Measurements from ENCODE around the gene MYMK. TPM values are rescaled to one million over a fixed set of nuclear protein-coding genes. Genes with fewer than 3 reads are reported as not detected.
A peak's percentile ranks its signal among the peaks of the same experiment; 100 is the strongest.
"Not testable (repeated sequence)": the region's sequence is repeated elsewhere in the genome, so short reads cannot be mapped to it uniquely, and the experiment has no call there.

MYMK gene, protein sequence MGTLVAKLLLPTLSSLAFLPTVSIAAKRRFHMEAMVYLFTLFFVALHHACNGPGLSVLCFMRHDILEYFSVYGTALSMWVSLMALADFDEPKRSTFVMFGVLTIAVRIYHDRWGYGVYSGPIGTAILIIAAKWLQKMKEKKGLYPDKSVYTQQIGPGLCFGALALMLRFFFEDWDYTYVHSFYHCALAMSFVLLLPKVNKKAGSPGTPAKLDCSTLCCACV
- not detected for total RNA-seq
- long read RNA-seq, result 0 reads

DNA sequence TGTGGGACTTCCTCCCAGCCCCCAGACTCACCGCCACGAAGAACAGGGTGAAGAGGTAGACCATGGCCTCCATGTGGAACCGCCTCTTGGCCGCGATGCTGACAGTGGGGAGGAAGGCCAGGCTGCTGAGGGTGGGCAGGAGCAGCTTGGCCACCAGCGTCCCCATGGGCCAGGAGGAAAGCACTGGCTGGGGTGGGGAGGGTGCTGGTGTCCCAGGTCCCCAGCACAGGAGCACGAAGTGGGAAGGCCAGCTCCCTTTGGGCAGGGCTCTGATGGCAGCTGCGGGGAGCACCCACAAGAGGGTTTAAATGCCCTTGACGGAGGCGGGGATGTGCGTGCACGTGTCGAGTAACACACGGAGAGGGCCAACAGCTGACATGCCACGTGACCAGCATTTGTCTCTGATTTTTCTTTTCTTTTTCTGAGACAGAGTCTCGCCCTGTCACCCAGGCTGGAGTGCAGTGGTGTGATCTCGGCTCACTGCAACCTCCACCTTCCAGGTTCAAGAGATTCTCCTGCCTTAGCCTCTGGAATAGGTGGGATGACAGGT, at the start of gene MYMK:
MYMK (minus strand) TSS at position 281 of the 550 bp plus-strand sequence; CDS start at position 166, 115 bp downstream.
- ATAC-seq (no peak), DNase-seq (ENCODE audit: missing footprints) (peak; percentile 57)
- intact Hi-C loops (cut with DNase I), result no loop called here

DNA sequence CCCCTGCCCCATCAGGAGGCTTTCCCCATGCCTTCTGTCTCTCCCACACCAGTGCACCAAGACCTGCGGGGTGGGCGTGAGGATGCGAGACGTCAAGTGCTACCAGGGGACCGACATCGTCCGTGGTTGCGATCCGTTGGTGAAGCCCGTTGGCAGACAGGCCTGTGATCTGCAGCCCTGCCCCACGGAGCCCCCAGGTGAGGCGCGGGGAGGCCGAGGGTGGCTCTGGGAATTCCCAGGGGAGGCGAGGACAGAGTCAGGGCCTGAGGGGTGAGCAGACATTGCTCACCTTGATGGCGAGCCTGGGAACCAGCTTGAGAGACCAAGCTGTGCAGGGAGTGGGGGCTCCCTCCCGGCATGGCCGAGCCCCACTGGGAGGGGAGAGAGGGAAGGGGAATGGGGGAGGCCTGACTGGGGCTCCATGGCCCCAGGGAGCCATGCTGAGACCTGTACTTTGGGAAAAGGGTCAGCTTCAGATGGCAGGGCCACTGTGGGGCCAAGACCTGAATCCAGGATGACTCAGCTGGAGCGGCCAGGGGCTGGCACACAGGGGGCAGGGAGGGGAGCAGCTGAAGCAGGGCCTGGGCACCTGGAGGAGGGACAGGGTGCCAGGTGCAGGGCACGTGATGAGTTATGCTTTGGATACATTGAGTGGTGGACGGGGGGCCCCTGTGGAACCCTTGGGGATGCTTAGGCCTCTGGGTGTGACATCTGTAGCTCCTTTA, 49.2 kb upstream of the MYMK start:
- intact Hi-C loops (cut with DNase I), result no loop called here
- DNase-seq (ENCODE audit: missing footprints) (peak; percentile 77), ATAC-seq (no peak)

DNA sequence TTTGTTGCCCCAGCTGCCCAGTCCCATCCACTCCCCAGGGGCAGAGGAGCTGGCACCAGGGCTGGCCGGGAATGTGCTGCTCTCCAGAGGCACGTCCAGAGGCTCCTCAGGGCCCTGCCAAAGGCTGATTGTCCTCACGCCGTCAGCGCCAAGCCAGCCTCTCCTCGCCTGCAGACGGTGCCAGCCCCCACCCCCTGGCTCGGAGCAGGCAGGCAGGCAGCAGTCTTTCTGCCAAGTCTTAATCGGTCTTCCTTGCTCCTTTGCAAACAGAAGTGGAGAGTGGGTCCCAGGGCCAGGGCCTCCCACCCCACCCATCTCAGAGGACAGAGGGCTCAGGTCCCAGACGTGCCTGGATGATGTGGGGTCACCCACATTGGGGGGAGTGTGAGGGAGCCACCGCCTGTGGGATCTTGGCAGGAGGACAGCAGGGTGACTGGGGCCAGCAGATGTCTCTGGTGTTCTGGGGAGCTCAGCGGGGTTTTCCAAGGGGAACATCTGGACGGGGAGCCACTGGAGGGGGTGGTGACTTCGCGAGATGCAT, 48.1 kb upstream of the MYMK start:
- ATAC-seq (peak; percentile 88), DNase-seq (ENCODE audit: missing footprints) (peak; percentile 86)
- intact Hi-C loops (cut with DNase I), result no loop called here

DNA sequence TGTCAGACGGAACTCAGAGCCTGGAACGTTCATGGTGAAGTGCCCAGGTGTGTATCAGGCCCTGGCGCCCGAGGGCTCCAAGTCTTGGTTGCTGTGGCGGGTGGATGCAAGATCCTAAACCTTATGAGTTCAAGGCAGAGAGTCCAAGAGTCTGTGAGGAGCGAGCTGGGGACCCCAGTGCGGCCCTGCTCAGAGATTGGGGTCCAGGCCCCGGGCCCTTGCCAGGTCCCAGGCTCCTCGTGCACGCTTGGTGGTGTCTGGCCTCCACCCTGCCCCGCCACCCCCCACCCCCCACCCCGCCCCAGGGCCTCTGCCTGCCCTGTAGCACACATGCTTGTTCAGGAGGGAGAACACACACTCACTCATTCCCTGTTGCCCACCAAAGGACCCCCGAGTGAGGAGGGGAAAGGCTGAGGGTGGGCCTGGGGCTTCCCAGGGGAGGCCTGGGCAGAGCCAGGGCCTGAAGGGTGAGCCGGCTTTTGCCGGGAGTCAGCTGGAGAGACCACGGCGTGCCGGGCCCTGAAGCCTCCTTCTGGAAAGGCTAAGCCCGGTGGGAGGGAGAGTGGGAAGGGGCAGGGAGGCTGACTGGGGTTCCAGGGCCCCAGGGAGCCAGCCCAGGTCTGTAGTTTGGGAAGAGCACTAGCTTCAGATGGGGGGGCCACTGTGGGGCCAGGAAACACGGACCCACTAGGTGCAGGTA, 47.3 kb upstream of the MYMK start:
- DNase-seq (ENCODE audit: missing footprints) (peak; percentile 4), ATAC-seq (no peak)
- intact Hi-C loops (cut with DNase I), result no loop called here

DNA sequence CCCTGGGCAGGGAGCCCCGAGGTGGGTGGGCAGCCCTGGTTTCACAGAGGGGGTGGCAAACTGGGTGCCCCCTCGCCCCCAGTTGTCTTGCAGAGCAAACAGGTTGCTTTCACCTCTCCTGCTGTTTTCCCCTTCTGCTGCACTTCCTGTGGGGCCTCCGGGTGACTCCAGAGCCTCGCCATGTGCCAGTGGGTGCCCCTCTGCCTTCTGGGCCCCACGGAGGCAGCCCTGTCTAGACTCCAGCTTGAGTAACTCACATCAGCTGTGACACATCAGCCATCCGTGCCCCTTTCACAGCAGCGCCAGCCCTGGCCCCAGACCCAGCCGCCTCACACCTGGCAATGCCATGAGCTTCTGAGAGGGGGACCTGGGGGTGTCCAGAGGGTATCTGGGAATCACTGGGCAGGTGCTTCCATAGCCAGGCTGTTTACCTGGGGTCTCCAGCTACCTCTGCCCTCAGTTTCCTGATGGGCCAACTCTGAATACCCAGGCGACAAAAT, 46.7 kb upstream of the MYMK start:
- intact Hi-C loops (cut with DNase I), result no loop called here
- ATAC-seq (no peak), DNase-seq (ENCODE audit: missing footprints) (no peak)

DNA sequence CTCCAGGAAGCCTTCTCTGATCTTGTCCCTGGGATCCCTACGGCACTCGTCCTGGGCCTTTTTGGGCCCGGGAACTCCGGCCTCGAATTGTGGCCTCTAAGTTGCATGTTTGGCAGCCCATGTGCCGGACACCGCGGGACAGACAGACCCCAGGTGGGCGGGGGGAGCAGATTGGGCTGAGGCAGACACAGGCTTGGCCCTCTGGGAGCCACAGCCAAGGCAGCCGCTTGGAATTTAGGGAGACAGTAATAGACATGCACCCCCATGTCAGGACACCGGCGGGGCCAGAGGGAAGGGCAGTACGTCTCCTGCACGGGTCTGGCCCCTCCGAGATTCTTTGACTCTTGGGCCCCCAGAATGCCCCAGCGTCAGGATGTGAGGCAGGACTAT, 45.9 kb upstream of the MYMK start:
- DNase-seq (ENCODE audit: missing footprints), result no peak
- intact Hi-C loops (cut with DNase I), result no loop called here
- no peak for ATAC-seq

DNA sequence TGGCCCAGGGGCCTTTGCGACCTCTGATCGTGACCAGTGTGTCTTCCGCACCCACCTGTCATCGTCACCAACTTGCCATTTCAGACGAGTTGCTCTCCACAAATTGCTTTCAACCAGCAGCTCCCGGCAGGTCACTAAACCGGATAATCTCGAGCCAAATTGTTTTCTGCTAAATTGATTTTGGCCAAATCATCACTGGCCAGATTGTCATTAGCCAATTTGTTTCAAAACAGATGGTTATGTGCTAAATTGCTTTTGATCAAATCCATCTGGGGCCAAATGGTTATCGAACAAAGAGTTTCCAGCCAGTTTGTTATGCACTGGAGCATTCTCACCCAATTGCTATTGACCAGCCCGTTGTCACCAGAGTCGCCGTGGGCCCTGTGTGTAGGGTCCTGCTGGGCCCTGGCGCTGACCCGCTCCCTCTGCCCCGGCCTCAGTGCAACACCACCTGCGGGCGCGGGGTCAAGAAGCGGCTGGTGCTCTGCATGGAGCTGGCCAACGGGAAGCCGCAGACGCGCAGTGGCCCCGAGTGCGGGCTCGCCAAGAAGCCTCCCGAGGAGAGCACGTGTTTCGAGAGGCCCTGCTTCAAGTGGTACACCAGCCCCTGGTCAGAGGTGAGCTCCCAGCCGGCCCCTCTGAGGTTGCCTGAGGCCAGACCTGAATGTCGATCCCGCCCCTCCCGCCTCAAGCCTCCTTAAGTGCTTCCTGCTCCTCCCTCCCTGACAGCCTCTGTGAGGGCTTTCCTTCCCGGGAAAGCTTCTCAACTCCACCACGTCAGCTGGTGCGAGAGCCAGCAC, 45.3 kb upstream of the MYMK start:
- intact Hi-C loops (cut with DNase I), result no loop called here
- no peak for DNase-seq (ENCODE audit: missing footprints)
- ATAC-seq, result no peak

DNA sequence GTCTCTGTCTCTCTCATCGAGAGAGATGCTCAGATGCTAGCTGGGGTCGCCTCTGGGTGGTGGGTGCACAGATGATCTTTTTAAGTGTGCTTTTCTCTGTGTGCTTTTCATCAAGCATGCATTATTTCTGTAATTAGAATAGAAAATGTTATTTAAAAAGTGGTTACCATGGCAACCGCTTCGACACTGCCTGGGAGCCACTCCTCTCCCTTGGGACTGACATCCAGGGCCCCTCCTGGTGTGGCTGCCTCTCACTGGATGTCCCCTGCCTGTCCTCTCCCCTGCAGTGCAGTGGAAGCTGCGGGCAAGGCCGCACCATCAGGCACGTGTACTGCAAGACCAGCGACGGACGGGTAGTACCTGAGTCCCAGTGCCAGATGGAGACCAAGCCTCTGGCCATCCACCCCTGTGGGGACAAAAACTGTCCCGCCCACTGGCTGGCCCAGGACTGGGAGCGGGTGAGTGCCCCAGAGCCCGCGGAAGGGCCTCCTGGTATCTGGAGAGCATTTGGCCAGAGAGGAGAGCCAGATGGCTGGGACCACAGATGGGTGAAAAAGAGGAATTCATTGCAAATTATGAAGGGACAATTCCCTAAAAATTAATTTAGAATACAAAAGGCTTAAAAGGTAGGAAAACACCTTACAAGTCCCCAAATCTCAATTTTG, 44.5 kb upstream of the MYMK start:
- no peak for DNase-seq (ENCODE audit: missing footprints)
- intact Hi-C loops (cut with DNase I), result no loop called here
- no peak for ATAC-seq

DNA sequence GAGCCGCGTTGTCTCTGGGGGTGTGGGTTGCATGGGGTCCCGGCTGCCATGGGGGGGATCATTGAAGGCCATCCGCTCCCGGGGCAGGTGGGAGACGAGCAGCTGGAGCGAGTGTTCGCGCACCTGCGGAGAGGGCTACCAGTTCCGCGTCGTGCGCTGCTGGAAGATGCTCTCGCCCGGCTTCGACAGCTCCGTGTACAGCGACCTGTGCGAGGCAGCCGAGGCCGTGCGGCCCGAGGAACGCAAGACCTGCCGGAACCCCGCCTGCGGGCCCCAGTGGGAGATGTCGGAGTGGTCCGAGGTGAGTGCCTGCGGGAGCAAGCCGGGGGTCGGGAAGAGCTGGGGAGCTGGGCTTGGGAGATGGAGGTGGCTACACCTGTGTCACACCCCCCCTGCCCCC, 43.4 kb upstream of the MYMK start:
- intact Hi-C loops (cut with DNase I), result no loop called here
- no peak for ATAC-seq
- DNase-seq (ENCODE audit: missing footprints), result no peak

DNA sequence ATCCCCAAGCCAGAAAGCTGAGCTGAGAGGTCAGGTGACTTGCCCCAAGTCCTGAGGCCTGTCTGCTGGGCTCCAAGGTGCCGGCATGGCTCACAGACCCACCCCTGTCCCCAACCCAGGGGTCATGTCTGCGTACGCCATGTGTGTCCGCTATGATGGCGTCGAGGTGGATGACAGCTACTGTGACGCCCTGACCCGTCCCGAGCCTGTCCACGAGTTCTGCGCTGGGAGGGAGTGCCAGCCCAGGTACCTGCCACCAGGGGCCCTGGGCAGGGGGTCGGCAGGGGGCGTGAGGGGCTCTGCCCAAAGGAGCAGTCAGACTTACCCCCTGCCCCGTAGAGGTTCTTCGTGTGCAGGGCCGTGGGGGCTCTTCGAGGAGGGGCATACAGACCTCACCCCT, 42.1 kb upstream of the MYMK start:
- ATAC-seq (no peak), DNase-seq (ENCODE audit: missing footprints) (no peak)
- intact Hi-C loops (cut with DNase I), result no loop called here

DNA sequence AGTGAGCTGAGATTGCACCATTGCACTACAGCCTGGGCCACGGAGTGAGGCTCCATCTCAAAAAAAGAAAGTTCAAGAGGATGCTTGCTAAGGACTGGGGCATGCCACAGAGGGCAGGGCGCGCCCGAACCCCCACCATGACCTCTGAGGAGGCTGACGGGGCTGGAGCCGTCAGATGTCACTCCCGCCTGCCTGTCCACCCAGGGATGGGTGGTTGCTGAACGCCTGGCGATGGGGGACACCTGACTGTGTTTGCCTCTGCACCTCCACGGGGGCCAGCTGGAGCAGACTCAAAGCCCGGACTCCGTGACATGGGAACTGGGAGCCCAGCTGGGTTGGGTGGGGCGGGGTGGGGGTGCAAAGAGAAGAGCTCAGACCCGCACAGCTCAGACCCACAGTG, 41.6 kb upstream of the MYMK start:
- intact Hi-C loops (cut with DNase I), result no loop called here
- DNase-seq (ENCODE audit: missing footprints) (no peak), ATAC-seq (no peak)

DNA sequence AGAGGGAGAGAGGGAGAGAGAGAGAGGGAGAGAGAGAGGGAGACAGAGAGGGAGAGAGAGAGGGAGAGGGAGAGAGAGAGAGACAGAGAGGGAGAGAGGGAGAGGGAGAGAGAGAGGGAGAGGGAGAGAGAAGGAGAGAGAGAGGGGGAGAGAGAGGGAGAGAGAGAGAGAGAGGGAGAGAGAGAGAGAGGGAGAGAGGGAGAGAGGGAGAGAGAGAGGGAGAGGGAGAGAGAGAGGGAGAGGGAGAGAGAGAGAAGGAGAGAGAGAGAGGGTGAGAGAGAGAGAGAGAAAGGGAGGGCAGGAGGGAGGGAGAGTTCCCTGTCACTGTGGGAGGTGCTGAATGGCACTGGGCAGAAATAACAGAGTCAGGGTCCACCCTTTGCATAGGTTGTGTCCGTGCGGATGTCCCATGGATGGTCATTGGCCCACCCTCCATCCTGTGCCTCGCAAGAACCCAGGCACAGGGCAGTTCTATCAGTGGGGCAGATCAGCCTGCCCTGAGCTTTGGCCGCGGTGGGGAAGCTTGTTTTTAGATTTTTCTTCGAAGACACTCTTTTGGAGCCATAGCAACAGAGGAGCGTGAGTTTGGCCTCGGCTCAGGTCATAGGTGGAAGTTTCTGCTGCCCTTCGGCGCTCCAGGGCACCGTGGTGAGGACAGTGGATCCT, 39.8 kb upstream of the MYMK start:
- DNase-seq (ENCODE audit: missing footprints) (no peak), ATAC-seq (peak; percentile 11)
- intact Hi-C loops (cut with DNase I), result no loop called here

DNA sequence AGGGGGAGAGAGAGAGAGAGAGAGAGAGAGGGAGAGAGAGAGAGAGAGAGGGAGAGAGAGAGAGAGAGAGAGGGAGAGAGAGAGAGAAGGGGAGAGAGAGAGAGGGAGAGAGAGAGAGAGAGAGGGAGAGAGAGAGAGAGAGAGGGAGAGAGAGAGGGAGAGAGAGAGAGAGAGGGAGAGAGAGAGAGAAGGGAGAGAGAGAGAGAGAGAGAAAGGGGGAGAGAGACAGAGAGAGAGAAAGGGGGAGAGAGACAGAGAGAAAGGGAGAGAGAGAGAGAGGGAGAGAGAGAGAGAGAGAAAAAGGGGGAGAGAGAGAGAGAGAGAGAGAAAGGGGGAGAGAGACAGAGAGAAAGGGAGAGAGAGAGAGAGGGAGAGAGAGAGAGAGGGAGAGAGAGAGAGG, 39.1 kb upstream of the MYMK start:
- ATAC-seq; DNase-seq (ENCODE audit: missing footprints); intact Hi-C loops (cut with DNase I): not testable (repeated sequence)

DNA sequence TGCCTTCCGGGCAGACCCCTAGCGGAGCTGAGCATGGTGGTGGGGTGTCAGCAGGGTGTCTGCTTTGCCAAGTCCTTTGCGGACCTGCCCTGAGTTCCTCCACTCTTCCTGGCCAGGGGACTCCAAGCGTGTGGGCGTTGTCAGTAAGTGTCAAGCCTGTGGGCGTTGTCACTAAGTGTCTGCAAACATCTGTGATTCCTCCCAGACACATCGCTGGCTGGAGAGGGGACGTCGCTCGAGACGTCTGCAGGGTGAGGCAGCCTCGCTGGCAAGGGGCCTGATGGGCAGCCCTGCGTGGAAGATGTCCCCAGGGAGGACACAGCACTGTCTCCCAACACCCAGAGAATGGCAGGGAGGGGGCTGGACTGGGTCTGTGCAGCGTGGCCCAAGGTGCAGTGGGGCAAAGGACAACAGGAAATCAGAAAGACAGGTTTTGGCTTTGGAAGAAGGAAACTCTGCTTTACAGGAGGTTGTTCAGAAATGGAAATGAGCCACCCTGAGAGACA, 38.6 kb upstream of the MYMK start:
- peak; percentile 60 for ATAC-seq
- peak; percentile 83 for DNase-seq (ENCODE audit: missing footprints)
- intact Hi-C loops (cut with DNase I), result no loop called here

DNA sequence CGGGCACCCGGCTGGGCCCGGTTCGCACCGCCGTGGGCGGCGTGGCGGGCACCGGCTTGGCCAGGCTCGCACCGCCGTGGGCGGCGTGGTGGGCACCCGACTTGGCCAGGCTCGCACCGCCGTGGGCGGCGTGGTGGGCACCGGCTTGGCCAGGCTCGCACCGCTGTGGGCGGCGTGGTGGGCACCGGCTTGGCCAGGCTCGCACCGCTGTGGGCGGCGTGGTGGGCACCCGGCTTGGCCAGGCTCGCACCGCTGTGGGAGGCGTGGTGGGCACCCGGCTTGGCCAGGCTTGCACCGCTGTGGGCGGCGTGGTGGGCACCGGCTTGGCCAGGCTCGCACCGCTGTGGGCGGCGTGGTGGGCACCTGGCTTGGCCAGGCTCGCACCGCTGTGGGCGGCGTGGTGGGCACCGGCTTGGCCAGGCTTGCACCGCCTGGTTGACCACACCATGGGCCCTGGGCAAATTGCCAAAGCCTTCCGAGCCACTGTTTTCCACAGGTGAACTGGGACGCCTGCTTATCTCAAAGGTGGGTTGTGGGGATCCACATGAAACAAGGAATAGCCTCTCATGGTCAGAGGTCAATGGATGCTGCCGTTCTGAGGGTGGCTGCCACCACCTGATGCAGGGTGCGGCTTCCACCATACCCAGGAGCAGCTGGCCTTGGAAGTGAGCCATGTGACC, 38.0 kb upstream of the MYMK start:
- no peak for DNase-seq (ENCODE audit: missing footprints)
- intact Hi-C loops (cut with DNase I), result no loop called here
- no peak for ATAC-seq

DNA sequence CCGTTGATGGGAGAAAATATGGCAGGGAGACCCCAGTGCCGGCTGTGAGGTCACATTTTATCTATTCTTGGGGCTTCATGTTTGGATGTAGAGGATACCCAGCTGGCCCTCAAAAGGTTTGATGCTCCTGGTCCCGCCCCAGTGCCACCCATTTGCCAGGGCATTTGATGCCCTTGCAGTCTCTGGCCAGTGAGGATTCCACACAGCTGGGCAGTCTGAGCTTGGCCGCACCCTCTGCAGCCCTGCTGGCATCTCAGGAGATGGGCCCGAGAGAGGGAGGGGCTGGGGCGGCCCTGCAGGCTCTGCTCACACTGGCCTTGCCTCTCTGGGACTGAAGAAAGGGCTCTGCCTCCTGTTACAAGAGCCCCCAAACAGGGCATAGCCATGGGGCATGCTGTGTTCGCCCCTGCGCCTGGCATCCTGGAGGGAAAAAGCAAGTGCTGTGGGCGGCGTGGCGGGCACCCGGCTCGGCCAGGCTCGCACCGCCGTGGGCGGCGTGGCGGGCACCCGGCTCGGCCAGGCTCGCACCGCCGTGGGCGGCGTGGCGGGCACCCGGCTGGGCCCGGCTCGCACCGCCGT, 37.3 kb upstream of the MYMK start:
- no peak for ATAC-seq
- intact Hi-C loops (cut with DNase I), result no loop called here
- DNase-seq (ENCODE audit: missing footprints), result no peak

DNA sequence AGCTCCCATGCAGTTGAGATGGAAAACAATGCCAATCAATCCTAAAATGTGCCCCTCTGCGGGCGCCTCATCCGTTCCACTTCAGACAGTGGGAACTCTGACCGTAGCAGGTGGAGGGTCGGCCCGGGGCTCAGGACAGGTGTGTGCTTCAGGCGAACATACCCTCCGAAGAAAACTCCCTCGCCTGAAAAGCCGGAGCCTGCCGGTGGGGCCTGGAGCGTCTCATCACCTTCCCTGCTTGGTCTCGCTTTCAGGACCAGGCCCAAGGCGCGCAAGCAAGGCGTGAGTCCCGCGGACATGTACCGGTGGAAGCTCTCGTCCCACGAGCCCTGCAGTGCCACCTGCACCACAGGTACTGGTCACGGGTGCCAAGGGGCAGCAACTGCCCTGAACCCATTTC, 36.2 kb upstream of the MYMK start:
- intact Hi-C loops (cut with DNase I), result no loop called here
- no peak for ATAC-seq
- no peak for DNase-seq (ENCODE audit: missing footprints)
